K562 (cell line): ENCODE measurements around the gene SNX17.

Source experiments
- CREM ChIP-seq: IDR thresholded peaks from 2 replicates; pipeline ENCODE4 v1.6.1; 2014; ENCODE audit warnings: antibody characterized with exemption, low read depth
- CTCF ChIP-seq, 3 experiments: IDR thresholded peaks in 2 of 3; conservative IDR thresholded peaks in 1 of 3; 2 replicates each; pipeline ENCODE4 v1.5.1; 2011 to 2012; ENCODE audit warnings: low read length in 3 of 3, mild to moderate bottlenecking in 3 of 3, control low read depth in 2 of 3, improper control_type of control experiment in 1 of 3, inconsistent platforms in 1 of 3, low read depth in 1 of 3, mixed read lengths in 1 of 3, moderate library complexity in 1 of 3; ENCODE audit not compliant: insufficient read depth in 2 of 3
- HNRNPLL ChIP-seq: fragments of 200-400 bp; formaldehyde crosslinking; IDR thresholded peaks from 2 replicates; pipeline ENCODE4 v1.6.1; 2017; ENCODE audit warnings: low read length, low read depth, mild to moderate bottlenecking; ENCODE audit not compliant: poor library complexity, severe bottlenecking
- NR3C1 ChIP-seq: sonication (generic); formaldehyde crosslinking; IDR thresholded peaks from 2 replicates; pipeline ENCODE4 v1.8.1; 2022; ENCODE audit warnings: missing genetic modification reagents
- POLR2A ChIP-seq: fragments of 450-650 bp; conservative IDR thresholded peaks from 2 replicates; pipeline ENCODE4 v1.6.1; 2016
- PRDM10 ChIP-seq: fragments of 450-650 bp; IDR thresholded peaks from 2 replicates; pipeline ENCODE4 v1.6.1; 2018; ENCODE audit not compliant: partially characterized antibody
- SFPQ ChIP-seq: fragments of 200-400 bp; formaldehyde crosslinking; IDR thresholded peaks from 2 replicates; pipeline ENCODE4 v1.6.1; 2017; ENCODE audit warnings: mild to moderate bottlenecking, low read depth, low read length, moderate library complexity
- XRCC5 ChIP-seq: fragments of 200-400 bp; formaldehyde crosslinking; IDR thresholded peaks from 2 replicates; pipeline ENCODE4 v1.6.1; 2017; ENCODE audit warnings: low read depth, mild to moderate bottlenecking, low read length
- ZBED1 ChIP-seq: IDR thresholded peaks from 2 replicates; pipeline ENCODE4 v1.6.1; 2014
- ZBTB7A ChIP-seq: IDR thresholded peaks from 2 replicates; pipeline ENCODE4 v1.6.1; 2011; ENCODE audit warnings: low read depth, mild to moderate bottlenecking, low read length, moderate library complexity, borderline replicate concordance; ENCODE audit not compliant: control insufficient read depth
- ZNF224 ChIP-seq: sonication (generic); formaldehyde crosslinking; IDR thresholded peaks from 2 replicates; pipeline ENCODE4 v1.8.0; 2022; ENCODE audit warnings: mild to moderate bottlenecking, missing genetic modification reagents
- ZNF696 ChIP-seq: fragments of 250-450 bp; sonication (Bioruptor Pico); conservative IDR thresholded peaks from 2 replicates; pipeline ENCODE4 v1.4.0; 2020; ENCODE audit warnings: mild to moderate bottlenecking, moderate library complexity
- TF ChIP-seq, protein P1 (sequence below): fragments of 200-800 bp; sonication (Bioruptor generic); IDR thresholded peaks from 2 replicates; pipeline ENCODE4 v1.6.1; 2016; ENCODE audit warnings: missing genetic modification characterization, missing compliant biosample characterization

DNA sequence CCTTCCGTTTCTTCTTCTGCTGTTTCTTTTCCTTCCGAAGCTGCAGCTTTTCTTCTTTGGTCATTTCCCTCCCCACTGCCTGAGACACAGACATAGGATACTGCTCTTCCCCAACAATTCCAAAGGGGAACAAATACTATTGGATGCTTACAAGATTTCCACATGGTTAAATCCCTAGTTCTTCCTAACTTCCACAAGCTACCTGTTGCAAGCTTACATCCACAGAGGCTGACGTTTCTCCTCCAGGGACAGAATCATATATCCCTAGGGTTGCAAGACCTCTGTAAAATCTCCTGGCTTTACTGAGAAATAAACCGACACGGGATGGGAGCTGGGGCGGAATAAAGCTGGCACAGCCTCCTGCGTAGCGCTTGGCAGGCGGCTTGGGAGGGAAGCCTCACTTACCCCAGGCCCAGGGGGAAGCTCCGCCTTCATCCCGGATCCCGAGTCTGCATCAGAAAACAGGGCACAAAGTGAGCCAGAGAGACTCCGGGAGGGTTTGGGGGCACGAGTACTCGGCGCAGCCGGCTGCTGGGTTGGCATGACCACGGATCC lies 868 bp upstream of the SNX17 start:
- TF ChIP-seq CTCF (IDR thresholded peaks at IDR 0.05 in 2 of 3, conservative IDR thresholded peaks at IDR 0.05 in 1 of 3; ENCODE audit: insufficient read depth in 2 of 3, low read depth in 1 of 3, low read length in 3 of 3) (no peak), CREM (no peak), NR3C1 (CRISPR knock-in tag) (no peak), ZNF224 (no peak), PRDM10 (no peak), HNRNPLL (no peak), ZBTB7A (no peak), ZNF696 (CRISPR knock-in tag) (no peak), SFPQ (no peak), XRCC5 (no peak), POLR2A (no peak), ZBED1 (no peak)
- TF ChIP-seq, protein P1, sequence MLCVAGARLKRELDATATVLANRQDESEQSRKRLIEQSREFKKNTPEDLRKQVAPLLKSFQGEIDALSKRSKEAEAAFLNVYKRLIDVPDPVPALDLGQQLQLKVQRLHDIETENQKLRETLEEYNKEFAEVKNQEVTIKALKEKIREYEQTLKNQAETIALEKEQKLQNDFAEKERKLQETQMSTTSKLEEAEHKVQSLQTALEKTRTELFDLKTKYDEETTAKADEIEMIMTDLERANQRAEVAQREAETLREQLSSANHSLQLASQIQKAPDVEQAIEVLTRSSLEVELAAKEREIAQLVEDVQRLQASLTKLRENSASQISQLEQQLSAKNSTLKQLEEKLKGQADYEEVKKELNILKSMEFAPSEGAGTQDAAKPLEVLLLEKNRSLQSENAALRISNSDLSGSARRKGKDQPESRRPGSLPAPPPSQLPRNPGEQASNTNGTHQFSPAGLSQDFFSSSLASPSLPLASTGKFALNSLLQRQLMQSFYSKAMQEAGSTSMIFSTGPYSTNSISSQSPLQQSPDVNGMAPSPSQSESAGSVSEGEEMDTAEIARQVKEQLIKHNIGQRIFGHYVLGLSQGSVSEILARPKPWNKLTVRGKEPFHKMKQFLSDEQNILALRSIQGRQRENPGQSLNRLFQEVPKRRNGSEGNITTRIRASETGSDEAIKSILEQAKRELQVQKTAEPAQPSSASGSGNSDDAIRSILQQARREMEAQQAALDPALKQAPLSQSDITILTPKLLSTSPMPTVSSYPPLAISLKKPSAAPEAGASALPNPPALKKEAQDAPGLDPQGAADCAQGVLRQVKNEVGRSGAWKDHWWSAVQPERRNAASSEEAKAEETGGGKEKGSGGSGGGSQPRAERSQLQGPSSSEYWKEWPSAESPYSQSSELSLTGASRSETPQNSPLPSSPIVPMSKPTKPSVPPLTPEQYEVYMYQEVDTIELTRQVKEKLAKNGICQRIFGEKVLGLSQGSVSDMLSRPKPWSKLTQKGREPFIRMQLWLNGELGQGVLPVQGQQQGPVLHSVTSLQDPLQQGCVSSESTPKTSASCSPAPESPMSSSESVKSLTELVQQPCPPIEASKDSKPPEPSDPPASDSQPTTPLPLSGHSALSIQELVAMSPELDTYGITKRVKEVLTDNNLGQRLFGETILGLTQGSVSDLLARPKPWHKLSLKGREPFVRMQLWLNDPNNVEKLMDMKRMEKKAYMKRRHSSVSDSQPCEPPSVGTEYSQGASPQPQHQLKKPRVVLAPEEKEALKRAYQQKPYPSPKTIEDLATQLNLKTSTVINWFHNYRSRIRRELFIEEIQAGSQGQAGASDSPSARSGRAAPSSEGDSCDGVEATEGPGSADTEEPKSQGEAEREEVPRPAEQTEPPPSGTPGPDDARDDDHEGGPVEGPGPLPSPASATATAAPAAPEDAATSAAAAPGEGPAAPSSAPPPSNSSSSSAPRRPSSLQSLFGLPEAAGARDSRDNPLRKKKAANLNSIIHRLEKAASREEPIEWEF (CRISPR knock-in tag), result no peak
